Measurements from ENCODE around the gene OTUB2. TPM values are rescaled to one million over a fixed set of nuclear protein-coding genes. Genes with fewer than 3 reads are reported as not detected.

OTUB2 gene
- total RNA-seq, 1 donor from 2014 or later = 1.9 TPM

- Histone ChIP-seq H3K4me3 (no peak overlapping the region), H3K27me3 (ENCODE audit: low read depth) (peaks cover 26% of the 10 kb centered on the region), H3K27ac (no peak overlapping the region), H3K9me3 (no peaks in the 10 kb centered on the region), H3K36me3 (no peaks in the 10 kb centered on the region), H3K4me1 (no peaks in the 10 kb centered on the region)
- ATAC-seq = no peak
- TF ChIP-seq CTCF (IDR thresholded peaks at IDR 0.05) = no peak
- intact Hi-C loops (cut with DNase I) = no loop called here
- DNase-seq = no peak
These were observed 27.9 kb upstream of the OTUB2 start for GRCh38 chr14:93997916-93998870.

GRCh38 chr14:93998871-93999403 lies 27.2 kb upstream of the OTUB2 start:
- no peak for TF ChIP-seq CTCF (IDR thresholded peaks at IDR 0.05)
- Histone ChIP-seq H3K27me3 (ENCODE audit: low read depth) (peaks cover 26% of the 10 kb centered on the region), H3K4me1 (no peaks in the 10 kb centered on the region), H3K9me3 (no peaks in the 10 kb centered on the region), H3K36me3 (no peaks in the 10 kb centered on the region), H3K4me3 (no peak overlapping the region), H3K27ac (no peak overlapping the region)
- DNase-seq (no peak), ATAC-seq (no peak)
- intact Hi-C loops (cut with DNase I) = no loop called here

GRCh38 chr14:93999573-93999972 lies 26.6 kb upstream of the OTUB2 start:
- no peak for ATAC-seq
- intact Hi-C loops (cut with DNase I) = no loop called here

GRCh38 chr14:94000267-94000666 lies 25.9 kb upstream of the OTUB2 start:
- ATAC-seq = no peak
- intact Hi-C loops (cut with DNase I) = loop anchor here (5.0 kb wide), 1 partner anchor 63 kb away; no protein-coding TSS in a partner anchor
- no peaks in the 10 kb centered on the region for H3K9me3 ChIP-seq

More at GRCh38 chr14:93999573-93999972, 26.6 kb upstream of the OTUB2 start:
- H3K36me3 ChIP-seq = no peaks in the 10 kb centered on the region
- TF ChIP-seq CTCF (IDR thresholded peaks at IDR 0.05) = no peak
- H3K4me1 ChIP-seq = no peaks in the 10 kb centered on the region
- peaks cover 28% of the 10 kb centered on the region for H3K27me3 ChIP-seq (ENCODE audit: low read depth)
- DNase-seq = no peak
- H3K9me3 ChIP-seq = no peaks in the 10 kb centered on the region
- H3K4me3 ChIP-seq = no peak overlapping the region
- no peak overlapping the region for H3K27ac ChIP-seq

GRCh38 chr14:94001016-94001415 lies 25.1 kb upstream of the OTUB2 start:
- DNase-seq (no peak), ATAC-seq (no peak)
- TF ChIP-seq CTCF (IDR thresholded peaks at IDR 0.05) = no peak
- intact Hi-C loops (cut with DNase I) = loop anchor here (5.0 kb wide), 1 partner anchor 64 kb away; no protein-coding TSS in a partner anchor
- Histone ChIP-seq H3K36me3 (no peaks in the 10 kb centered on the region), H3K27me3 (ENCODE audit: low read depth) (peaks cover 24% of the 10 kb centered on the region), H3K27ac (no peak overlapping the region), H3K9me3 (no peaks in the 10 kb centered on the region), H3K4me3 (no peak overlapping the region), H3K4me1 (no peaks in the 10 kb centered on the region)

More at GRCh38 chr14:94000267-94000666, 25.9 kb upstream of the OTUB2 start:
- Histone ChIP-seq H3K27ac (no peak overlapping the region), H3K36me3 (no peaks in the 10 kb centered on the region), H3K4me3 (no peak overlapping the region), H3K27me3 (ENCODE audit: low read depth) (peaks cover 30% of the 10 kb centered on the region), H3K4me1 (no peaks in the 10 kb centered on the region)
- DNase-seq = no peak
- TF ChIP-seq CTCF (IDR thresholded peaks at IDR 0.05) = no peak

All from lower lobe of right lung (tissue), 2 donors.